LNCaP clone FGC (cell line): Measurements from ENCODE around the gene C2.

Source experiments
- DNase-seq: peaks from one replicate; pipeline ENCODE4 v3.0.0-alpha.2; 2011; ENCODE audit warnings: low read depth
- H3K4me3 ChIP-seq: 2 replicates; pipeline ENCODE4 v1.5.1; 2011; ENCODE audit warnings: mild to moderate bottlenecking, low read depth, low read length, control low read depth
- CTCF ChIP-seq: IDR thresholded peaks from 2 replicates; pipeline ENCODE4 v1.5.1; 2012; ENCODE audit warnings: mild to moderate bottlenecking; ENCODE audit not compliant: control insufficient read depth, insufficient read depth; ENCODE audit errors: extremely low read depth

C2 gene

GRCh38 chr6:31945154-31945506 is 17.6 kb downstream of the C2 start:
- H3K4me3 ChIP-seq = no peak overlapping the region
- no peak for DNase-seq
- no peak for TF ChIP-seq CTCF

- DNase-seq = no peak
- H3K4me3 ChIP-seq = no peak within 1 kb of the TSS
- no peak for TF ChIP-seq CTCF
These were observed 18.2 kb downstream of the C2 start, which contains the start of gene CFB for GRCh38 chr6:31945507-31946369. CFB (plus strand) TSS chr6:31946095; CDS start chr6:31946222, 127 bp downstream.

GRCh38 chr6:31946370-31946885 is 18.9 kb downstream of the C2 start:
- H3K4me3 ChIP-seq = no peak overlapping the region
- DNase-seq = no peak
- TF ChIP-seq CTCF = no peak

GRCh38 chr6:31947070-31947675 is 19.7 kb downstream of the C2 start:
- no peak for DNase-seq
- TF ChIP-seq CTCF = no peak
- H3K4me3 ChIP-seq = no peak overlapping the region

GRCh38 chr6:31947864-31948263 is 20.3 kb downstream of the C2 start:
- H3K4me3 ChIP-seq = no peak overlapping the region
- no peak for DNase-seq
- TF ChIP-seq CTCF = no peak

- H3K4me3 ChIP-seq = no peak overlapping the region
- DNase-seq = no peak
- TF ChIP-seq CTCF = no peak
These were observed 20.8 kb downstream of the C2 start for GRCh38 chr6:31948306-31948705.
